G401 (cell line): Measurements from ENCODE around the gene SCFD2. TPM values are rescaled to one million over a fixed set of nuclear protein-coding genes. Genes with fewer than 3 reads are reported as not detected.
A peak's percentile ranks its signal among the peaks of the same experiment; 100 is the strongest.
"Not testable (repeated sequence)": the region's sequence is repeated elsewhere in the genome, so short reads cannot be mapped to it uniquely, and the experiment has no call there.

ENCODE experiments used
- DNase-seq: peaks from one replicate; pipeline ENCODE4 v3.0.0-alpha.2; 2015; ENCODE audit warnings: low spot score
- in situ Hi-C: cut with HindIII; loops from 2 replicates; pipeline ENCODE4 v1.10.0; 2016; ENCODE audit warnings: low sequenced_read_pairs, mixed read lengths
- total RNA-seq: library from RNA; depleted of rRNA; stranded (reverse); fragments of >200 nt; shearing (Covaris generic); gene quantifications from 2 replicates; pipeline ENCODE4 v1.2.3, GENCODE V29; 2014

Gene SCFD2
- total RNA-seq, 1 experiment from 2014 or later, result 16.9 TPM

DNA sequence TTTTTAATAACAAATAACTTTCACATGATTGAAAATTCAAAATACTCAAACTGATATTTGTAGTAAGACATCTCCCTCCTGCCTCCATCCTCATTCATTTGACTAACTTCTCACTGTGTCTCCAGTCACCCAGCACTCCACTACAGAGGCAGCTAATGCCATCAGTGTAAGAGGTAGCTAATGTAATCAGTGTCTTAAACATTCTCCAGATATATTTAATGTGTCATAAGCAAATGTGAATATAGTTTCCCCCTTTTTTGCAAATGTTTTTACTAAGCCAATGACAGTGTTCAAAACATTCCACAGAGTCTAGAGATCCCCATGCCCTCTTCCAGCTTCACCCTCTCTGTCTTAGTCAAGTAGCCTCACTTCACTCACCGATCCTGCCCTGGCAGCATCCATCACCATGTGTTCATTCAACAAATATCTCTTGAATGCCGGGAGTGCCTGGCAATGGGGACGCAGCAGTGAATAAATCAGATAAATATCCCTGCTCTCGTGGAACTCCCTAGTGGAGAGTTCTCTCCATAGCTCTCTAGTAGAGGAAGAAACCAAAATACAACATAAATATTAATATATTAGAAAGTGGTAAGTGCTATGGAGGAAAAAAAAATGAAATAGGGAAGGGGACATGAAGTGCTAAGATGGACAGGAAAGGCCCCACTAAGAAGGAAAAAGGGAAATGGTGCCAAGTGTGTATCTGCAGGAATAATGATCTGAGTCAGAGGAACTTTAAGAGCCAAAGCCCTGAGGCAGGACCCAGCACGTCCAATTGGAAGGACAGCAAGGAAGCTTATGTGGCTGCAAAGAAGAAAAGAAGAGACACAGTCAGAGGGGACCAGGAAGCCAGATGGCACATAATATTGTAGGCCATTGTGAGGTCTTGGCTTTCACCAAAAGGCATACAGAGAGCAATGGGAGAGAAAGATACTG is 18.7 kb downstream of the SCFD2 start:
- DNase-seq, result peak; percentile 54
- in situ Hi-C loops, result no loop called here

DNA sequence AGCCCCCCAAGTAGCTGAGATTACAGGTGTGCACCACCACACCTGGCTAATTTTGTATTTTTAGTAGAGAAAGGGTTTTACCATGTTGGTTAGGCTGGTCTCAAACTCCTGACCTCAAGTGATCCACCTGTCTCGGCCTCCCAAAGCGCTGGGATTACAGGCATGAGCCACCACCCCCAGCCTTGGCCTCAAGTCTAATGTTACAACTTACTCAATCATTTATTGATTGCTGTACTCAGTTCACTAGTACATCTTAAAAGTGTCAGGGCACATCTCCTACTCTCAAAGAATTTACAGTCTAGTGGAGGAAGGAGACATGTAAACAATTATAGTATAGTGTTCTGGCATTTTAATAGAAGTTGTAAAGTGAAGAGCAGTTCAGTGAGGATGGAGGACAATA is 19.5 kb downstream of the SCFD2 start:
- in situ Hi-C loops, DNase-seq: not testable (repeated sequence)

DNA sequence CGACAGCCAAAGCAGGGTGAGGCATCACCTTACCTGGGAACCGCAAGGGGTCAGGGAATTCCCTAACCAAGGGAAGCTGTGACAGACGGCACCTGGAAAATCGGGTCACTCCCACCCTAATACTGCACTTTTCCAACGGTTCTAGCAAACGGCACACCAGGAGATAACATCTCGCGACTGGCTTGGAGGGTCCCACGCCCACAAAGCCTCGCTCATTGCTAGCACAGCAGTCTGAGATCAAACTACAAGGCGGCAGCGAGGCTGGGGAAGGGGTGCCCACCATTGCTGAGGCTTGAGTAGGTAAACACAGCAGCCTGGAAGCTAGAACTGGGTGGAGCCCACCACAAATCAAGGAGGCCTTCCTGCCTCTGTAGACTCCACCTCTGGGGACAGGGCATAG is 25.7 kb downstream of the SCFD2 start:
- in situ Hi-C loops, DNase-seq: not testable (repeated sequence)

DNA sequence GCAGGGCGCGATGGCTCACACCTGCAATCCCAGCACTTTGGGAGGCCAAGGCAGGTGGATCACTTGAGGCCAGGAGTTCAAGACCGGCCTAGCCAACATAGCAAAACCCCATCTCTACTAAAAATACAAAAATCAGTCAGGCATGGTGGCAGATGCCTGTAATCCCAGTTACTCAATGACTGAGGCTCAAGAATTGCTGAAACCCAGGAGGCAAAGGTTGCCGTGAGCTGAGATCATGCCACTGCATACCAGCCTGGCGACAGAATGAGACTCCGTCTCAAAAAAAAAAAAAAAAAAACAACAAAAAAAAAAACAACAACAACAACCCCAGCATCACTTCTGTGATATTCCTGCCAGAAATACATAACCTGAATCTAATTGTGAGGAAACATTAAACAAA is 30.9 kb downstream of the SCFD2 start:
- in situ Hi-C loops, DNase-seq: not testable (repeated sequence)

DNA sequence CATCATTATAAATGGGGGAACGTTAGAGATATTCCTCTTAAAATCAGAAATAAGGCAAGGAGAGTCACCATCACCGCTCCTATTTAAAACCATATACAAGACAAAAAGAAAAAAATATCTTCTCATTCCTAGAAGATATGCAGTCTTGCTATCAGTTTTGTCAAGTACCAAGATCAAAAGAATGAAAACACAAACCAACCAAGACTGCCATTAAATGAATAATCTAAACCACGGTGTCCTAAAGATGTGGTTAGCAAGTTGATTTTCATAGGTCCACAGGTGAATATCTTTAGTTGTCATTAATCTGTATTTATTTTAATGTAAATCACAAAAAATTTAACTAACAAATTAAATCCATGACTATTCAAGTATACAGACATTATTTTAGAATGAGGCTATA is 39.3 kb downstream of the SCFD2 start:
- in situ Hi-C loops, result no loop called here
- no peak for DNase-seq

DNA sequence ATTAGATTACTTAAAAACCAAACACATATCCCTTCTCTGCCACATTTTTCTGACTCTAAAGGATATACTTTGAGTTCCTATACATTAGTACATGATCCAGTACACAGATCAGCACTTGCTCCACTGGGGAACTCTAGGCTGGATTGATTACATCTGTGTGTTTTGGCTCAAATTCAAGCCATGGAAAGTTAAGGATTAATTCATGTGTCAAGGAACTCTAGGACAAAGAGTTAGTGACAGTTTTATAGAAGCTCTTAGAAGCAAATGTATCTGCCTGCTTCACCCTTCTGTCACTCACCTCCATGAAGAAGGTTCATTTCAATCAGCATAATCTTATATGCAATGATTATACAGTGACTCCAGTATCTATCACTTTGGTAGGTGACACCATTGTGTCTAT is 43.2 kb downstream of the SCFD2 start:
- in situ Hi-C loops, result no loop called here
- no peak for DNase-seq

DNA sequence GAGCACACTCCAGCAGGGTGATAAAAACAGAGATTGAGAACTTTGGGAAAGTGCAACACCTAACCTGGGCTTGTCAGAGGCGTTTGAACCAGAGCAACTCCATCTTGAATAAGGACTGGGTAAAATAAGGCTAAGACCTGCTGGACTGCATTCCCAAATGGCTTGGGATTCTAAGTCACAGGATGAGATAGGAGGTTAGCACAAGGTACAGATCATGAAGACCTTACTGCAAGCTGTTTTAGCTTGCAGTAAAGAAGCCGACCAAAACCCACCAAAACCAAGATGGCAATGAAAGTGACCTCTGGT is 43.9 kb downstream of the SCFD2 start:
- in situ Hi-C loops, result no loop called here
- DNase-seq, result no peak

DNA sequence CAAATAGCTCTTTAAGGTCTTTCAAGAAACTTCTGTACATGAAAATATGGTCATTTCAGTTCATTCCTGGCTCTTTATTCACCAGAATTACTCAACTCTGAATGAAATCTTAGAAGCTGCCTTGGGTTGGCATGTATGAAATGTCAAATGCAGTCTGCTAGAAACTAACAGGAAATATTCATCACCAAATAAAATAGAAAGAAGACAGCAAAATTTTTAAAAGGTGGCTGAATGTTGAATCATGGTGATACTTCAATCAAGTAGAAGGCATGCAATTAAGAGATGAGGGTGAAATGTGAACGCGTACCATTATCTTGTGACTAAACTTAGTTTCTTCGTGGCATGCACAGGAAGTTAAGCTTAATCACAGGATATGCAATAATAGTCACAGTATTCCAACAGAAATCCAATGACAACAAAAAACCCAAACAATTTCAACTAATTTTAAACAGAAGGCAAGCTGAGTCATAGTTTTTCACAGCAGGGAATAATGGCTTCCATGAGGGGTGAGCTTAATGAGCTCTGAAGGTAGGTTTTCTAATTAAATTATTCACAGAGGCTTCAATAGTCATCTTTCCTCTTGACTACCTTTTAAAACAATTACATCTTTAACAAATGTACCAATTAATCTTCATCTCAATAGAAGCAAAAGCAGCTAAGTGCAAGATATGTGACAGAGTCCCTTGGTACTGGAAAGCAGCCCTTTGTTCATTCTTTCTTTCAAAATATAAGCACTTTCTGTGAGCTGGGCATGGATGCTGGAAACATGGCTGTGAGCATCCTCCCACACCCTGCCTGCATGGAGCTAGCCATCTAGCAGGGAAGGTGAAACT is 44.5 kb downstream of the SCFD2 start:
- in situ Hi-C loops, result no loop called here
- DNase-seq, result no peak

DNA sequence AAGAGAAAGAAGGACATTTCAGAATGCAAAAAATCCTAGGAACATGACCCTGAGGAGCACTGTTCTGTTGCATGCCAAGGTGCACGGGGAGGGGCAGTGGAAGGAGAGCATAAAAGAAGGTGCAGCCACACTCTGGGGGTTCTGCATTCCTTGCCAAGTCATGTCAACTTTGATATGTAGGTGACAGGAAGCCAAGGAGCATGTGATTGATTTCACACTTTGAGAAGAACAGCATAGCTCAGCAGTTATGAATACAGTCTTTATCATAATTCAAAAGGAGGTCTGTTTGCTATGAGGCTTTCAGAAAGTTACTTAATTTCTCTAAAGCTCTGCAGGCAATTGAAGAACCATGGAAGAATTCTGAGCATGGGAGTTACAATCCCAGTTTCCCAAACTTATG is 50.6 kb downstream of the SCFD2 start:
- DNase-seq, result no peak

DNA sequence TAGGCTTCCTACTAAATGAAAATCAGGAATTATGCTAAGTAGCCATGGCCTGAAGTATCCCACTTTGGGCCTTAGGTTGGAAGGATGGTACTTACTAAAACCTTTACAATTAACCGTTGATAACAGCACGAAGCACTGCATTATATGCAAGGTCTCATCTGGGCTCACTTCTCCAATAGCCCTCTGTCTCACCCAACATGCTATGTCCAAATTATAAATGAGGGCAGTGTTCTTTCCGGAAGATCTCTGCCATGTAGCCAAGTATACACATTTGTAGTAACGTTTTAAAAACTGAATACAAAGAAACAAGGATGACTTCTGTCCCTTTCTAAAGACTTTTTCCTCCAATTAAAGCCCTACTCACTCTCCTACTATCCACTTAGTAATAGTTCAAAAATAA is 51.6 kb downstream of the SCFD2 start:
- DNase-seq, result no peak
- in situ Hi-C loops, result no loop called here

More for the DNA sequence above, 50.6 kb downstream of the SCFD2 start:
- in situ Hi-C loops, result no loop called here

DNA sequence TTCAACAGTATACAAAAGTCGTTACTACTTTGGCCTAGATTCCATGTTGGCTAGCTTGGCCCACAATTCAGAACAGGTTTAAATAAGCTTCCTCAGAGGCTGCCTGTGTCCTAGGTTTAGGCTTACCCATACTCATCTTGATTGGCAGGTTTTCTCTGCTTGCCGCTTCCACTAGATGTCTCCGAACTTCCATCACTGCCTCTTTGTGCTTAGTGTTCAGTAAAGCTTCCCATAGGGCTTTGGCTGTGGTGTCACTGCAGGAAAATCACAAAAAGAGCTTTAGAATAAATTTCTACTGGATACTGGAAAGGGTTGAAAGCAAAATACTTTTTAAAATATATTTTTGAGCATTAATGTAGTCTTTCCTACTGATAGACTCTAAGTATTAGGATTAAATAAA is 52.4 kb downstream of the SCFD2 start:
- in situ Hi-C loops, result no loop called here
- peak; percentile 16 for DNase-seq

DNA sequence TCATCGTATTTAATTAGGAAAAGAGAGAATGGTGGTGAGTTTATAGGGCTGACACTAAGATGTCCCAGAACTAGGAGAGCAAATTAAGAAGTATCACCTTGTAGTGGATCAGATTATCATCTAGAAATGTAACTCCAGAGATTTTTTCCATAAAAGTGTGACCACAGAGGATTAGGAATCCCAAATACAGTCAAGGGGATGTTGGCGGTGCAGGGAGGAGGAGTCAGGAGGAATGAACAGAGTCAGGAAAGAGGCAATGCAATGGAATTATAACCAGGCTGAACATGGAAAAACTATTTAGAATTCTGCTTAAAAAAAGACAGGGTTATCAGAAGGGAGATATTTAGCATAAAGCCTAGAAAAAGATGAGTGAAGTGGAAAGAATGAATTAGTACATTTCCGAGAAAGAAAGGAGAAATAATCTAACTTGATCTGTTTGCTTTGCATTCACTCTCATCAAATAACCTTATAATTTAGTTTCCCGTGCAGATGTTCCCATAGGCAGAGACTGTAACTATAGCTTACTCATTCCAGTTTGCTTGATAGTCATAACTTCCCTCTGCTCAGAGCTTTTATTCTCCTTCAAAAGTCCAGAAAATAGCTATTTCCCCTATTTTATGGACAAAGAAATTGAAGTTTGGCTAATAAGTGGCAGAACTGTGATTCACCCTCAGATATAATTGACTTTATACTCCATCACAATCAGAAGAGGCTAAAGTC is 56.4 kb downstream of the SCFD2 start:
- in situ Hi-C loops, result no loop called here
- no peak for DNase-seq

DNA sequence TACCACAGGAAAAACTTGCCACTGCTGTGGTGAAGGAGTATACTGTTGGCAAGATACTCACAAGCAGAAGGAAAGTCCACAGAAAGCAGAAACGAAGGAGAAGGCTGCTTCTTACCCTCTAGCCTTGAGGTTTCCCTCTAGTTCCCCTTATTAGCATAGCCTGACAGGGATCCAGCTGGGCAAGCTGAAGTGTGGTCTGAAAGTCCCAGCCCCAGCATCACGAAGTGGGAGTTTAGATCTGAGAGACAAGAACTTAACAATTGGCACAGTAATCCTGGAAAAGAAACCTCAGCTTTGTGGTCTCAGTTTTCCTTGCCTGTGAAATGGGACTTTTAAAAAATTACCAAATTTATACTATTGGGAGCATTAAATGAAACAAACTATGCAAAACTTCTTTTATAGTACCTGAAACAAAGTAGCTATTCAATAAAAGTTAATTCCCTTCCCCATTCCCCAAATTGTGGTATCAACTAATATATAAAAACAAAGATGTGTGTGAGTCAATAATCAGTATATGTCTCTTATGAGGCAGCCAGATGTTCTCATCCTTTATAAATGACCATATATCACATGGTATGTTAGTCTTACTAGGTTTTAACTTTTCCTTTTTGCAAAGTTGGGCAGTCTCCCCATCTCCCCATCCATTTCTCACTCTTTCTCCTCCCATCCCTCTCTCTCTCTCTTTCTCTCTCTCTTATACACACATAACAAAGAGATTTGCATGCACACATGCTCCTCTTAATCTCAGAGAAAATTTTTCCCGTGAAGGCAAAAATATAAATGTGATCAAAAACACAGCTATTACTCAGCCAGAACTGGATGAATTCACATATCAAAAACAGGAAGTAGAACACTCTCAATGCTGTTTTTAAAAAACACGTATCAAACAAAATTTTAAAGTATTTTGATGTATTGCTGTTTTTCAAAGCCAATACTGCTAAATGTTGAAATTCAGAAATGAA is 57.8 kb downstream of the SCFD2 start:
- in situ Hi-C loops, result no loop called here
- DNase-seq, result no peak

DNA sequence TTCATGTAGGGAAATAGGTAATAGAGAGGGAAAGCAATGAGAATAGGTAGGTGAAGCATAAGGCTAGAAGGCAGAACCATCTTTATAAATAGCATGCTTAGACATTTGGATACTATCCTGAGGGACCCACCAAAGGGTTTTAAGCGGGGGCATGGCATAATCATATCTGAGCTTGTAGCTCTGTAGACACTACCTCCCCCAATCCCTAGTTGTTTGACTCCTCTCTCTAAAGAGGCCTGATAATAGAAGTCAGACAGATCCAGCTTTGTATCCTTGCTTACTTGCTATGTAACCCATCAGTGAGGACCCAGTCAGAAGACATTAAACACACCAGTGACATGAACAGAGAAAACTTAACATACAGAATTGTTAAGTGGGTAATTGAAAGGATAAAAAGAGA is 58.7 kb downstream of the SCFD2 start:
- in situ Hi-C loops, result no loop called here
- no peak for DNase-seq

DNA sequence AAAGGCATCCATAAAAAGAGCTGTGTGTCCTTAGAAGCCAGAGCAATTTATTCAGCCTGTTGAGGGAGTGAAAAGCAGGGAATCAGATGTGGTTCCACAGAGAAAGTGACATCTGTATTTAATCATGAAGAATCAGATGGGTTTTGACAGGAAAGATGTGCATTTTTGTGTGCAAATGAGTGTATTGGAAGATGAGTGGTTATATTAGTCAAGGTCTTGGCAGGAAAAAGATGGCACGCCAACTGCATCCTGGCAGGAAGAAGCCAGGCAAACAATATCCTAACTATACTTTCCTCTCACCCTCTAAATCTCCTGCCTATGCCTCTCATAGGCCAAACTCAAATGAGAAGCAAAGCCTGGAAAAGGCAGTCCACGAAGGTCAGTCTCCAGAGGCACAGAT is 59.1 kb downstream of the SCFD2 start:
- no peak for DNase-seq
- in situ Hi-C loops, result no loop called here

DNA sequence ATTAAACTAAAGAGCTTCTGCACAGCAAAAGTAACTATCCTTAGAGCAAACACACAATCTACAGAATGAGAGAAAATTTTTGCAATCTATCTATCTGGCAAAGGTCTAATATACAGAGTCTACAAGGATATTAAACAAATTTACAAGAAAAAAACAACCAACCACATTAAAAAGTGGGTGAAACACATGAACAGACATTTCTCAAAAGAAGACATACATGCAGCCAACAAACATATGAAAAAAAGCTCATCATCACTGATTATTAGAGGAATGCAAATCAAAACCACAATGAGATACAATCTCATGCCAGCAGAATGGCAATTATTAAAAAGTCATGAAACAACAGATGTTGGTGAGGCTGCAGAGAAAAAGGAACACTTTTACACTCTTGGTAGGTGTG is 73.7 kb downstream of the SCFD2 start:
- DNase-seq, in situ Hi-C loops: not testable (repeated sequence)

DNA sequence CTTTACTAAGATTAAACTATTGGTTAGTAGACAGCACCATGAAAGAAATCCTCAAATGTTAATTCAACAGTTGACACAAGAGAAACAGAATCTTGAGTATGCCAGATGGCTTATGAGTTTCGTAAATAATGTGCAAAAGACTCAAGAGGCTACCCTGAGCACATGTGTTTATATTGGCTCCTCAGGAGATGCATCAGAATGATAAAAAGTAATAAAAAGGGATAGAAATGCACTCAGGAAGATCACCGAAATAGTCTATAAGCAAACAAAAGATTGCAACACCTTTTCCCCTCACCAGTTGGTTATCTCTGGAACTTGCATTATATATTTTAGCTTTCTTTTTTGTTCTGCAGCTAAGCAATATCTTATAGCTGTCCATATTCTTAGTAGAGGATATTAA is 84.4 kb downstream of the SCFD2 start:
- in situ Hi-C loops, result no loop called here
- DNase-seq, result no peak

DNA sequence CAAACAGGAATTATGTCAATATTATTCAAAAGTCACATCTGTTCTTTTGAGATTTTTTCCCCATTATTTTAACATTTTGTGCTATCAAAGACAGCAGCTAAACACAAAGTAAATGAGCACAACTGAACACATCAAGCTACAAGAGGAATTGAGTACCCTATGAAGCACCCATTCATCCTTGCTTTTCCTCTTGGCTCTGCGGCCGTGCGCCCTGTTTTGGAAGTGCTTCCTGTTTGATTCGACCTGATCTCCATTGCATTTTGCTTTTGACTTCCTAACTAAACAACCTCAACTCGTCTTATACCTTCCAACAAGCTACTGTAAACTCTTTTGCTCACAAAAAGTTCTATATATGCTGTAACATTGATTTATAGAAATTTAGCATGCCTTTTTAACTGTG is 85.0 kb downstream of the SCFD2 start:
- in situ Hi-C loops, result no loop called here
- no peak for DNase-seq
